Esophagus muscularis mucosa (tissue), 3 donors: ENCODE results near the gene CCDC187.

Source experiments
- POLR2A ChIP-seq: fragments of 450-650 bp; IDR thresholded peaks from one replicate; pipeline ENCODE4 v1.6.1; 2017; ENCODE audit warnings: antibody characterized with exemption, moderate library complexity, mild to moderate bottlenecking, low read depth
- POLR2AphosphoS5 ChIP-seq, 2 donors: sonication (generic); formaldehyde crosslinking; IDR thresholded peaks; one replicate each; pipeline ENCODE4 v1.6.1; 2017; ENCODE audit warnings: antibody characterized with exemption in 2 of 2
- TF ChIP-seq, protein P1 (sequence below), 3 experiments: fragments of 200-600 bp in 2 of 3; fragments of 450-650 bp in 1 of 3; sonication (generic) in 2 of 3; IDR thresholded peaks; one replicate each; pipeline ENCODE4 v1.5.1; 2017 to 2019; ENCODE audit warnings: antibody characterized with exemption in 3 of 3, mild to moderate bottlenecking in 2 of 3, moderate library complexity in 1 of 3

DNA sequence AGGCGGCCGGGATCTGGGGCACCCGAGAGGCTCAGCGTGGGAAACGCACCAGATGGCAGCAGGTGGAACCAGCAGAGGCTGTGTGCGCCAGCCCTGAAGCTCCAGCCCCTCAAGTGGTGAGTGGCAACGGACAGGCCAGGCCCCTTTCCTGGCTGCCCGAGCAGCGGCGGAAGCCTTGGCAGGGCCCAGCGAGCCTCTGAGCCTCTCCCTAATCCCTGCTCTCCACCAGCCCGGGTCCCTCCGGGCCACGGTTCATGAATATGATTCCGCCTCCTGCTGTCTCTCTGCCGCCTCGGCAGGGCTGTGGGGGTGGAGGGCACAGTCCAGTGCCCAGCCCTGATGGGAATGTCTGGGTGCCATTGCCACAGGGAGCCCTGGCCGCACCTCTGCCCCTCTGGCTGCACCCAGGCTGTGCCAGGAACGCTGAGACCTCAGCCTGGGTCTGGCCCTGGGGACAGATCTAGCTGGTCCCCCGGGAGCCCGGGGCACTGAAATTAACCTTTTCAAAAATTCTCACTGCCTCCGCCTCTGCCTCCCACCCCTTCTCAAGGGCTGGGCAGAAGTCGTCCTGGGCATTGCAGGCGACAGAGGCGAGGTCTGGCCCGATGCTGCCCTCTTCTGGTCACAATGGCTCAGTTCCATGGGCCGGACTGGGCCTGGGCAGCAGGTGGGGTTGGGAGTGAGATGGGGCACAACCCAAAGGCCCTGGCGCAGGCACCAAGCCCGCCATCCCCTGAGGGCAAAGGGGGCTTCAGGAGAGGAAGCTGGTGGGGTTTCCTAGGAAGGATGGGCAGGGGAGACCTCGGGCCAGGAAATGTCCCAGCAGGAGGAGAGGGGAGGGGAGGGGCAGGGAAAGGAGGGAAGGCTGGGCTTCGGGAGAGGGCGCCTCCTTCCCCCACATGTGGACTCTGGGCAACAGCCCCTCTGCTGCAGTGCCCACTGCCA, 20.3 kb downstream of the CCDC187 start:
- TF ChIP-seq, protein P1, sequence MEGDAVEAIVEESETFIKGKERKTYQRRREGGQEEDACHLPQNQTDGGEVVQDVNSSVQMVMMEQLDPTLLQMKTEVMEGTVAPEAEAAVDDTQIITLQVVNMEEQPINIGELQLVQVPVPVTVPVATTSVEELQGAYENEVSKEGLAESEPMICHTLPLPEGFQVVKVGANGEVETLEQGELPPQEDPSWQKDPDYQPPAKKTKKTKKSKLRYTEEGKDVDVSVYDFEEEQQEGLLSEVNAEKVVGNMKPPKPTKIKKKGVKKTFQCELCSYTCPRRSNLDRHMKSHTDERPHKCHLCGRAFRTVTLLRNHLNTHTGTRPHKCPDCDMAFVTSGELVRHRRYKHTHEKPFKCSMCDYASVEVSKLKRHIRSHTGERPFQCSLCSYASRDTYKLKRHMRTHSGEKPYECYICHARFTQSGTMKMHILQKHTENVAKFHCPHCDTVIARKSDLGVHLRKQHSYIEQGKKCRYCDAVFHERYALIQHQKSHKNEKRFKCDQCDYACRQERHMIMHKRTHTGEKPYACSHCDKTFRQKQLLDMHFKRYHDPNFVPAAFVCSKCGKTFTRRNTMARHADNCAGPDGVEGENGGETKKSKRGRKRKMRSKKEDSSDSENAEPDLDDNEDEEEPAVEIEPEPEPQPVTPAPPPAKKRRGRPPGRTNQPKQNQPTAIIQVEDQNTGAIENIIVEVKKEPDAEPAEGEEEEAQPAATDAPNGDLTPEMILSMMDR (IDR thresholded peaks at IDR 0.05): peak; percentile 75 to 86 (median 75)
- TF ChIP-seq POLR2A: no peak
- peak in 1 of 2 donors; percentile 17 for TF ChIP-seq POLR2AphosphoS5 (IDR thresholded peaks at IDR 0.05)
